Heart left ventricle (tissue), 16 donors: ENCODE data around the gene USP10. TPM values are rescaled to one million over a fixed set of nuclear protein-coding genes. Genes with fewer than 3 reads are reported as not detected.

Source experiments
- ATAC-seq, 4 donors: fragments of 200-7000 bp; cut with Tn5 transposase; one replicate each; pipeline ENCODE4 v1.9.1; 2020 to 2022; ENCODE audit warnings: moderate library complexity in 4 of 4, mild to moderate bottlenecking in 3 of 4, moderate number of reproducible peaks in 1 of 4
- DNase-seq, 5 donors: peaks; one replicate each; pipeline ENCODE4 v3.0.0-alpha.2; 2020
- H3K27ac ChIP-seq, 12 donors: fragments of 200-600 bp; sonication (generic) in 4 of 12; one replicate each; pipeline versions ENCODE4 v1.5.0 to v1.8.0; 2016 to 2022; ENCODE audit warnings: mild to moderate bottlenecking in 2 of 12
- H3K27me3 ChIP-seq, 9 donors: fragments of 200-600 bp; sonication (generic) in 2 of 9; one replicate each; pipeline versions ENCODE4 v1.5.1 to v1.8.0; 2016 to 2022; ENCODE audit warnings: mild to moderate bottlenecking in 3 of 9
- H3K36me3 ChIP-seq, 9 donors: fragments of 200-600 bp; sonication (generic) in 2 of 9; one replicate each; pipeline versions ENCODE4 v1.5.0 to v1.8.0; 2018 to 2022; ENCODE audit warnings: mild to moderate bottlenecking in 2 of 9
- H3K4me1 ChIP-seq, 12 donors: fragments of 200-600 bp; sonication (generic) in 4 of 12; one replicate each; pipeline versions ENCODE4 v1.5.0 to v1.8.0; 2016 to 2022; ENCODE audit warnings: mild to moderate bottlenecking in 3 of 12
- H3K4me3 ChIP-seq, 12 donors: fragments of 200-600 bp; sonication (generic) in 4 of 12; one replicate each; pipeline versions ENCODE4 v1.5.0 to v1.8.0; 2017 to 2022; ENCODE audit warnings: mild to moderate bottlenecking in 9 of 12, moderate library complexity in 4 of 12
- H3K9me3 ChIP-seq, 12 donors: fragments of 200-600 bp; sonication (generic) in 4 of 12; one replicate each; pipeline versions ENCODE4 v1.5.0 to v1.8.0; 2016 to 2022; ENCODE audit warnings: mild to moderate bottlenecking in 1 of 12
- CTCF ChIP-seq, 12 donors: fragments of 200-600 bp; sonication (generic) in 4 of 12; IDR thresholded peaks; one replicate each; pipeline versions ENCODE4 v1.5.0 to v1.8.0; 2018 to 2022; ENCODE audit warnings: antibody characterized with exemption in 12 of 12, mild to moderate bottlenecking in 5 of 12
- POLR2A ChIP-seq, 2 donors: fragments of 450-650 bp; IDR thresholded peaks; one replicate each; pipeline ENCODE4 v1.6.1; 2017; ENCODE audit warnings: antibody characterized with exemption in 2 of 2, mild to moderate bottlenecking in 2 of 2, moderate library complexity in 2 of 2
- WGBS, 4 donors: extraction: QIAGEN DNeasy Blood & Tissue Kit in 2 of 4; methylation state at CpG; one replicate each; pipeline versions ENCODE4 v1.1.5 to v1.1.7; 2013 to 2018; 5-methylcytosine and 5-hydroxymethylcytosine counted together
- intact Hi-C, 10 donors: fragments of 100-400 bp; cut with DNase I; formaldehyde crosslinking; loops; one replicate each; pipeline versions ENCODE4 v1.11.1 to v1.14.2; 2022
- polyA plus RNA-seq, 2 donors: library from polyadenylated mRNA; stranded (reverse); fragments of 200-250 nt; gene quantifications; one replicate each; pipeline ENCODE4 v1.2.3, GENCODE V29; 2013
- total RNA-seq, 9 donors: library from RNA; depleted of rRNA in 2 of 9; stranded (reverse); fragments of >200 nt in 2 of 9; fragmentation: NEBNext Ultra II Directional in 3 of 9; extraction: Animal tissue kit (Norgen Biotek cat#: 25700) in 3 of 9; gene quantifications; one replicate each; pipeline versions ENCODE4 v1.1.0 to v1.2.4, GENCODE V29; 2016 to 2023
- donor health status: ischemic (EF 13 %, LVEDD 7.1; RV severe dilation, severe dysfunction).
- donor health status: healthy with polysubstance abuse.
- donor health status: DM: no; HTN: yes; CAD: no.
- donor health status: DM: no; HTN: no; CAD: no.
- donor health status: ischemic (EF 25% LVEDD 6.9; RV normal size, moderate dysfunction).
- donor health status: ischemic (EF 25% LVEDD 5.7; RV mildly dilated, moderate dysfunction).
- donor health status: healthy.
- donor health status: DM: yes; HTN: yes; CAD: no.
- donor health status: ischemic (EF 35%, LVEDD 5.7; RV mildly dilated, moderate dysfunction).
- donor health status: nonischemic (EF 11% LVEDD 7.7; RV severe dilation, severe dysfunction).
- donor health status: DM: yes; HTN: yes; CAD: no.
- donor health status: PGD.
- donor health status: ischemic (EF 29% LVEDD 5.4; RV normal size, mild dysfunction).
- donor health status: nonischemic (EF 23%, LVEDD 6.1; RV moderate dilation, normal function).

The USP10 gene
- total and polyA plus RNA-seq, 11 donors: 17.8 to 73.5 (median 61.6) TPM

- peaks cover 0 to 59% (median 16%) of the 10 kb centered on the region in 12 donors for H3K4me1 ChIP-seq
Measured at GRCh38 chr16:84751241-84751640, 51.4 kb downstream of the USP10 start.

GRCh38 chr16:84751947-84752346, 52.1 kb downstream of the USP10 start:
- H3K27me3 ChIP-seq: no peaks in the 10 kb centered on the region
- H3K9me3 ChIP-seq: no peaks in the 10 kb centered on the region
- H3K4me1 ChIP-seq: peaks cover 0 to 59% (median 16%) of the 10 kb centered on the region in 12 donors
- DNase-seq (no peak), ATAC-seq (no peak)
- no peak overlapping the region for H3K4me3 ChIP-seq
- H3K36me3 ChIP-seq: peaks cover 0 to 5% (median under 1%) of the 10 kb centered on the region in 9 donors
- intact Hi-C loops: loop anchor here in 8 of 10 donors (5.0 to 10.0 kb wide), 4 partner anchors 73 to 333 kb away; no protein-coding TSS in a partner anchor
- H3K27ac ChIP-seq: peak overlapping the region in 1 of 12 donors; percentile 15
- TF ChIP-seq POLR2A (IDR thresholded peaks at IDR 0.05) (no peak), CTCF (IDR thresholded peaks at IDR 0.05) (no peak)

More at GRCh38 chr16:84751241-84751640, 51.4 kb downstream of the USP10 start:
- Histone ChIP-seq H3K9me3 (no peaks in the 10 kb centered on the region), H3K36me3 (peaks cover 0 to 12% (median 4%) of the 10 kb centered on the region in 9 donors), H3K27me3 (no peaks in the 10 kb centered on the region), H3K4me3 (no peak overlapping the region), H3K27ac (peak overlapping the region in 1 of 12 donors; percentile 15)
- 87 to 92% (median 89%) methylated on average over 6 of the region's 6 CpGs for WGBS, 4 donors
- no peak for DNase-seq
- no peak for TF ChIP-seq CTCF (IDR thresholded peaks at IDR 0.05)
- TF ChIP-seq POLR2A (IDR thresholded peaks at IDR 0.05): no peak
- intact Hi-C loops: loop anchor here in 8 of 10 donors (5.0 to 10.0 kb wide), 4 partner anchors 74 to 334 kb away; no protein-coding TSS in a partner anchor
- ATAC-seq: no peak

- H3K36me3 ChIP-seq: no peaks in the 10 kb centered on the region
- peak overlapping the region in 1 of 12 donors; percentile 15 for H3K27ac ChIP-seq
- H3K4me3 ChIP-seq: no peak overlapping the region
- H3K9me3 ChIP-seq: no peaks in the 10 kb centered on the region
- no peaks in the 10 kb centered on the region for H3K27me3 ChIP-seq
- TF ChIP-seq POLR2A (IDR thresholded peaks at IDR 0.05): no peak
- no peak for TF ChIP-seq CTCF (IDR thresholded peaks at IDR 0.05)
- peaks cover 0 to 59% (median 16%) of the 10 kb centered on the region in 12 donors for H3K4me1 ChIP-seq
- intact Hi-C loops: loop anchor here in 8 of 10 donors (5.0 to 10.0 kb wide), 4 partner anchors 72 to 332 kb away; no protein-coding TSS in a partner anchor
- DNase-seq (no peak), ATAC-seq (no peak)
- 92 to 94% (median 93%) methylated on average over 8 of the region's 8 CpGs for WGBS, 4 donors
Measured at GRCh38 chr16:84752600-84752999, 52.8 kb downstream of the USP10 start.

GRCh38 chr16:84753412-84754326, 53.9 kb downstream of the USP10 start:
- Histone ChIP-seq H3K4me1 (peaks cover 0 to 64% (median 16%) of the 10 kb centered on the region in 12 donors), H3K36me3 (peaks cover 0 to 5% (median 0%) of the 10 kb centered on the region in 9 donors), H3K4me3 (no peak overlapping the region), H3K27ac (no peak overlapping the region), H3K27me3 (no peaks in the 10 kb centered on the region), H3K9me3 (no peaks in the 10 kb centered on the region)
- no peak for TF ChIP-seq POLR2A (IDR thresholded peaks at IDR 0.05)
- TF ChIP-seq CTCF (IDR thresholded peaks at IDR 0.05): no peak
- 91 to 95% (median 93%) methylated on average over 14 of the region's 14 CpGs for WGBS, 4 donors
- no peak for ATAC-seq
- intact Hi-C loops: loop anchor here (1.0 to 10.0 kb wide), 8 partner anchors 71 to 331 kb away; no protein-coding TSS in a partner anchor
- no peak for DNase-seq
